PC-3 (cell line): ENCODE results near the gene KRT6A. TPM values are rescaled to one million over a fixed set of nuclear protein-coding genes. Genes with fewer than 3 reads are reported as not detected.

Source experiments
- ATAC-seq: fragments of 200-7000 bp; cut with Tn5 transposase; 2 replicates; pipeline ENCODE4 v1.9.1; 2020; ENCODE audit warnings: mild to moderate bottlenecking, moderate library complexity
- BruUV-seq: library from RNA; stranded (reverse); fragments of 400-500 nt; replicated peaks from 2 replicates; lab custom pipeline; 2021; lab: Mats Ljungman, UMichigan
- CTCF ChIA-PET: fragments of 300-600 bp; sonication (Branson Sonifier 250); formaldehyde crosslinking; loops from one replicate; lab custom pipeline; 2022; ENCODE audit warnings: antibody characterized with exemption; lab: Charles Lee
- POLR2A ChIA-PET: fragments of 300-600 bp; sonication (Branson Sonifier 250); formaldehyde crosslinking; loops from one replicate; lab custom pipeline; 2022; ENCODE audit warnings: antibody characterized with exemption; ENCODE audit not compliant: unreplicated experiment; lab: Charles Lee
- DNase-seq: peaks from one replicate; pipeline ENCODE4 v3.0.0-alpha.2; 2015
- H2AFZ ChIP-seq: fragments of 300-600 bp; sonication (generic); 2 replicates; pipeline ENCODE4 v1.6.0; 2016; ENCODE audit warnings: antibody characterized with exemption, low read length
- H3F3A ChIP-seq: fragments of 300-600 bp; sonication (generic); one replicate; pipeline ENCODE4 v1.6.0; 2017; ENCODE audit warnings: antibody characterized with exemption, low read length, control low read depth, mild to moderate bottlenecking; ENCODE audit not compliant: unreplicated experiment
- H3K27ac ChIP-seq: fragments of 300-600 bp; sonication (generic); 2 replicates; pipeline ENCODE4 v1.5.1; 2016; ENCODE audit warnings: mild to moderate bottlenecking, low read length
- H3K27me3 ChIP-seq: fragments of 300-600 bp; sonication (generic); 2 replicates; pipeline ENCODE4 v1.6.1; 2016; ENCODE audit warnings: low read length, mixed read lengths
- H3K36me3 ChIP-seq: fragments of 300-600 bp; sonication (generic); 2 replicates; pipeline ENCODE4 v1.6.1; 2016; ENCODE audit warnings: low read depth, mixed run types, low read length, mixed read lengths
- H3K4me1 ChIP-seq: fragments of 300-600 bp; sonication (generic); 2 replicates; pipeline ENCODE4 v1.5.1; 2016; ENCODE audit warnings: low read length; ENCODE audit not compliant: insufficient read depth
- H3K4me2 ChIP-seq: fragments of 300-600 bp; sonication (generic); 2 replicates; pipeline ENCODE4 v1.6.0; 2016; ENCODE audit warnings: low read length
- H3K4me3 ChIP-seq: fragments of 300-600 bp; sonication (generic); 2 replicates; pipeline ENCODE4 v1.5.1; 2016; ENCODE audit warnings: mild to moderate bottlenecking, low read length, mixed read lengths
- H3K79me2 ChIP-seq: fragments of 300-600 bp; sonication (generic); 2 replicates; pipeline ENCODE4 v1.6.1; 2017; ENCODE audit warnings: low read length, mixed read lengths
- H3K9ac ChIP-seq: fragments of 300-600 bp; sonication (generic); 2 replicates; pipeline ENCODE4 v1.6.0; 2016; ENCODE audit warnings: mild to moderate bottlenecking, low read length
- H3K9me2 ChIP-seq: fragments of 300-600 bp; sonication (generic); replicated peaks from 2 replicates; pipeline ENCODE4 v1.6.1; 2016; ENCODE audit warnings: mixed run types, low read length, mixed read lengths
- H3K9me3 ChIP-seq: fragments of 300-600 bp; sonication (generic); 2 replicates; pipeline ENCODE4 v1.6.1; 2016; ENCODE audit warnings: low read length, mixed read lengths
- H4K20me1 ChIP-seq: fragments of 300-600 bp; sonication (generic); 2 replicates; pipeline ENCODE4 v1.6.1; 2016; ENCODE audit warnings: low read length, mixed read lengths
- CTCF ChIP-seq: fragments of 300-600 bp; sonication (generic); conservative IDR thresholded peaks from 2 replicates; pipeline ENCODE4 v1.5.1; 2017; ENCODE audit warnings: antibody characterized with exemption, low read depth, mild to moderate bottlenecking, low read length
- EZH2 ChIP-seq: fragments of 300-600 bp; sonication (generic); IDR thresholded peaks from one replicate; pipeline ENCODE4 v1.6.1; 2017; ENCODE audit warnings: antibody characterized with exemption, mild to moderate bottlenecking, low read length; ENCODE audit not compliant: unreplicated experiment
- EZH2phosphoT487 ChIP-seq: fragments of 300-600 bp; sonication (generic); IDR thresholded peaks from 2 replicates; pipeline ENCODE4 v1.6.1; 2018; ENCODE audit warnings: mild to moderate bottlenecking, antibody characterized with exemption, low read length, borderline replicate concordance
- intact Hi-C: fragments of 100-400 bp; cut with micrococcal nuclease; formaldehyde crosslinking; loops from 2 replicates; pipeline ENCODE4 v1.9.0; 2023
- total RNA-seq: library from RNA; depleted of rRNA; stranded (reverse); fragments of >200 nt; gene quantifications from 2 replicates; pipeline ENCODE4 v1.2.3, GENCODE V29; 2014

Gene KRT6A
- total RNA-seq, 1 experiment from 2014 or later: 46.3 TPM

- no peaks in the 10 kb centered on the region for H3K36me3 ChIP-seq
- no peak overlapping the region for H3K4me3 ChIP-seq
- BruUV-seq: no TSS peak
- intact Hi-C loops: no loop called here
- no peaks in the 10 kb centered on the region for H3K9me2 ChIP-seq
- H3K27me3 ChIP-seq: no peaks in the 10 kb centered on the region
- no peak for ATAC-seq
- H3K4me1 ChIP-seq: peaks cover 12% of the 10 kb centered on the region
- H3K9ac ChIP-seq: no peak overlapping the region
- DNase-seq: no peak
- H3K27ac ChIP-seq: no peak overlapping the region
- no peaks in the 10 kb centered on the region for H4K20me1 ChIP-seq
- H2AFZ ChIP-seq: no peak overlapping the region
- POLR2A ChIA-PET: no interaction called here
- H3K4me2 ChIP-seq: no peak overlapping the region
- no peaks in the 10 kb centered on the region for H3K9me3 ChIP-seq
- no peak for TF ChIP-seq EZH2
- TF ChIP-seq EZH2phosphoT487: no peak
- no peak for TF ChIP-seq CTCF
- H3K79me2 ChIP-seq: no peaks in the 10 kb centered on the region
- CTCF ChIA-PET: no interaction called here
- H3F3A ChIP-seq: no peaks in the 10 kb centered on the region
Measured at GRCh38 chr12:52515319-52515646, 22.2 kb upstream of the KRT6A start.

GRCh38 chr12:52514471-52515318 lies 21.6 kb upstream of the KRT6A start:
- CTCF ChIA-PET: no interaction called here
- DNase-seq (no peak), ATAC-seq (no peak)
- Histone ChIP-seq H3K27ac (no peak overlapping the region), H3K36me3 (no peaks in the 10 kb centered on the region), H4K20me1 (no peaks in the 10 kb centered on the region), H3K9ac (no peak overlapping the region), H3K4me1 (peaks cover 12% of the 10 kb centered on the region), H3K9me3 (no peaks in the 10 kb centered on the region), H3K4me2 (no peak overlapping the region), H3K27me3 (no peaks in the 10 kb centered on the region), H3F3A (no peaks in the 10 kb centered on the region), H3K9me2 (no peaks in the 10 kb centered on the region), H3K79me2 (no peaks in the 10 kb centered on the region), H3K4me3 (no peak overlapping the region), H2AFZ (no peak overlapping the region)
- TF ChIP-seq EZH2phosphoT487 (no peak), CTCF (no peak), EZH2 (no peak)
- intact Hi-C loops: no loop called here
- no TSS peak for BruUV-seq
- POLR2A ChIA-PET: no interaction called here

- ATAC-seq: no peak
- CTCF ChIA-PET: no interaction called here
Measured at GRCh38 chr12:52513736-52514135, 20.7 kb upstream of the KRT6A start.

More at GRCh38 chr12:52513736-52514135, 20.7 kb upstream of the KRT6A start:
- BruUV-seq: no TSS peak
- intact Hi-C loops: no loop called here
- no peak overlapping the region for H3K27ac ChIP-seq
- no peak overlapping the region for H3K4me2 ChIP-seq
- H3K4me3 ChIP-seq: no peak overlapping the region
- H2AFZ ChIP-seq: no peak overlapping the region
- no peaks in the 10 kb centered on the region for H3K79me2 ChIP-seq
- no peaks in the 10 kb centered on the region for H4K20me1 ChIP-seq
- DNase-seq: no peak
- H3K4me1 ChIP-seq: peaks cover 12% of the 10 kb centered on the region
- H3K9me3 ChIP-seq: no peaks in the 10 kb centered on the region
- POLR2A ChIA-PET: no interaction called here
- H3K27me3 ChIP-seq: no peaks in the 10 kb centered on the region
- H3K9me2 ChIP-seq: no peaks in the 10 kb centered on the region
- no peaks in the 10 kb centered on the region for H3K36me3 ChIP-seq
- no peaks in the 10 kb centered on the region for H3F3A ChIP-seq
- H3K9ac ChIP-seq: no peak overlapping the region
- TF ChIP-seq EZH2phosphoT487 (no peak), CTCF (no peak), EZH2 (no peak)
